Coronary artery (tissue), 2 donors: ENCODE data around the gene EME1.
"Not testable (repeated sequence)": the region's sequence is repeated elsewhere in the genome, so short reads cannot be mapped to it uniquely, and the experiment has no call there.

ENCODE experiments used
- DNase-seq: peaks from one replicate; pipeline ENCODE4 v3.0.0-alpha.2; 2017; ENCODE audit warnings: low spot score
- H3K27ac ChIP-seq, 2 donors: fragments of 200-600 bp; sonication (generic); one replicate each; pipeline ENCODE4 v1.5.1; 2016 to 2019
- H3K4me3 ChIP-seq: fragments of 200-600 bp; sonication (generic); 2 replicates; pipeline ENCODE4 v1.5.1; 2016; ENCODE audit warnings: mild to moderate bottlenecking, moderate library complexity
- CTCF ChIP-seq: fragments of 200-600 bp; sonication (generic); IDR thresholded peaks from one replicate; pipeline ENCODE4 v1.5.1; 2019; ENCODE audit warnings: antibody characterized with exemption

The EME1 gene

DNA sequence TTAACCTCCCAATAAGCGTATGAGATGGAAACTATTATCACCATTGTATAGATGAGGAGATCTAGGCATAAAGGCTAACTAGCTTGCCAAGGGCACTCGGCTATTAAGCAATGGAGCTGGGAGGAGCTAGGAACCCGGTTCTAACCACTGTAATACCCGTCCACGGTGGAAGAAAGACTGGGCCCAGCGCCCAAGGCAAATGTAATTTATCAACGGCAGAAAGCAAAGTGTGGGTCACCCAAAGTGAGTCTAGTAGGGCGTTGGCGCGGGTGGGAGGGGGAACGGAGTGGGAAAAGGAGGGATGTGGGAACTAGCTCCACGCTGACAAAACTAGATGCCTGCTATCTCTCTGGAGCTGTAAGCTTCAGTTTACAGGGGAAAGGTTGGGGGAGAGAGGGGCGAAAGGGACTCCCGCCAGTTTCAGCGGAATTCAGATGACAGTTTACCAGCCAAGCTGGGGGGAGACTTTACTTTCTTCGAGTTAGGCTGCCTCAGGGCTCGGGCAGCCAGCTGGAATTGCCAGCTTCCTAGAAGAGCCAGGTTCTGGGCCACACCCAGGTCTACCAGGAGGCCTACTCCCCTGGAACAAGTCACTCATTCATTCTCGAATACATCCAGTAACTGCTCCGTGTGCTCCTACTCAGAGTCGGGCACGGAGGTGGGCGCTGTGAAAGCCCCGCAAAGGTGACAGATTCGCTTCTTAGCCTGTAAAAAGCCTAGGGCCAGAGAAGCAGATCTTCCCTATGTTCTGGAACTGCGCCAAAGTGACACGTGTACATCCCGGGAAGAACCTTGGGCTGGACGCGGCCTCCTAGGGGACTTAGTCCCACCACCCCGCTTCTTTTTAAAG, 23.5 kb downstream of the EME1 start:
- H3K4me3 ChIP-seq: peak overlapping the region; percentile 89
- no peak for DNase-seq
- H3K27ac ChIP-seq: peak overlapping the region; percentile 35 to 82
- no peak for TF ChIP-seq CTCF

GRCh38 chr17:50397111-50397918, 24.3 kb downstream of the EME1 start, which contains the start of gene LRRC59:
TSS of gene LRRC59 (minus strand) at chr17:50397523. CDS start at chr17:50397317, 206 bp downstream.
- Histone ChIP-seq H3K27ac (peak within 1 kb of the TSS; percentile 82 to 86), H3K4me3 (peak within 1 kb of the TSS; percentile 89)
- peak; percentile 97 for TF ChIP-seq CTCF
- DNase-seq: peak; percentile 90

GRCh38 chr17:50397919-50398285, 24.9 kb downstream of the EME1 start:
- no peak for DNase-seq
- Histone ChIP-seq H3K27ac (peak overlapping the region in 1 of 2 donors; percentile 82), H3K4me3 (peak overlapping the region; percentile 89)
- no peak for TF ChIP-seq CTCF

- DNase-seq, H3K27ac ChIP-seq, H3K4me3 ChIP-seq: not testable (repeated sequence)
Observed at GRCh38 chr17:50398672-50399071, 25.6 kb downstream of the EME1 start.

- DNase-seq, H3K27ac ChIP-seq, H3K4me3 ChIP-seq: not testable (repeated sequence)
Observed at GRCh38 chr17:50399591-50399990, 26.6 kb downstream of the EME1 start.

GRCh38 chr17:50405351-50405750, 32.3 kb downstream of the EME1 start:
- not testable (repeated sequence) for H3K4me3 ChIP-seq, DNase-seq

GRCh38 chr17:50406578-50406977, 33.5 kb downstream of the EME1 start:
- TF ChIP-seq CTCF: no peak
- Histone ChIP-seq H3K27ac (no peak overlapping the region), H3K4me3 (no peak overlapping the region)
- DNase-seq: no peak

More at GRCh38 chr17:50405351-50405750, 32.3 kb downstream of the EME1 start:
- H3K27ac ChIP-seq: not testable (repeated sequence)

DNA sequence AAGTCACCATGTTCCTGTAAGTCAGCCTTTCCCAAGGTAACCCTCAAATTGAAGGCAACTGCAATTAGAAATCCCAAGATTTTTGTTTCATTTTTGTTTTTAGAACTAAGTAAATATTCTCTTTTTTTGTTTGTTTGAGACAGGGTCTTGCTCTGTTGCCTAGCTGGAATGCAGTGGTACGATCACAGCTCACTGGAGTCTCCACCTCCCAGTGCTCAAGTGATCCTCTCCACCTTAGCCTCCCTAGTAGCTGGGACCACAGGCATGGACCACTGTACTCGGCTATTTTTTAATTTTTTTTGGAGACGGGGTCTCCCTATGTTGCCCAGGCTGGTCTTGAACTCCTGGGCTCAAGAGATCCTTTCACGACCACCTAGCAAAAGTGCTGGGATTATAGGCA, 34.9 kb downstream of the EME1 start:
- no peak overlapping the region for H3K27ac ChIP-seq
- H3K4me3 ChIP-seq: no peak overlapping the region
- TF ChIP-seq CTCF: no peak
- DNase-seq: no peak
